ENCODE data around the gene URI1. TPM values are rescaled to one million over a fixed set of nuclear protein-coding genes. Genes with fewer than 3 reads are reported as not detected.
"Not testable (repeated sequence)": the region's sequence is repeated elsewhere in the genome, so short reads cannot be mapped to it uniquely, and the experiment has no call there.

Gene URI1
- total RNA-seq, 1 donor, result 86.1 TPM

DNA sequence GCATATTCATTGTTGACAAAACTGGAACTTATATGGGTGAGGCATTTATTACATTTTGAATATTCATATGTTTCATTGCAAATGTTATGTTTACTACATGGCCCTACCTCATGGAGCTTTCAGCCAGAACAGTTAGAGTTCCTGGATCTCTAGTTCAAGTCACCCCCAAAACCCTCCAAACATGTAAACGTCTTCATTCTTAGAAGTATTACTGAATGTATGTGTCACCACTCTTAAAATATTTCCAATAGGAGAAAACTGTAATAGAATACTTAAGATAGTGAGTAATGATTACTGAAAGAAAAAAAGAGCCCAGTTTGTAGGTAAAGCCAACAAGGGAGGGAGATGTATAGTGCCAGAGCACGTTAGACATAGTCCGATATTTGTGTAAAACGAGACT lies 23.5 kb downstream of the URI1 start:
- H3K4me2 ChIP-seq (ENCODE audit: insufficient read depth, low read length), result peak overlapping the region; percentile 51
- H3K4me3 ChIP-seq (ENCODE audit: insufficient read depth, low read length), result peak overlapping the region; percentile 24
- peaks cover 31% of the 10 kb centered on the region for H4K20me1 ChIP-seq (ENCODE audit: insufficient read depth, low read length)
- H3K9me3 ChIP-seq (ENCODE audit: low read depth, low read length), result no peaks in the 10 kb centered on the region
- peaks cover 79% of the 10 kb centered on the region for H3K79me2 ChIP-seq (ENCODE audit: insufficient read depth, low read length)
- no peaks in the 10 kb centered on the region for H3K36me3 ChIP-seq (ENCODE audit: insufficient read depth, low read length)
- H3K27me3 ChIP-seq (ENCODE audit: insufficient read depth, low read length), result no peaks in the 10 kb centered on the region
- peaks cover 47% of the 10 kb centered on the region for H3K4me1 ChIP-seq (ENCODE audit: insufficient read depth, low read length)
- DNase-seq (ENCODE audit: insufficient read length, low spot score, missing footprints), result no peak
- H3K27ac ChIP-seq (ENCODE audit: low read depth, low read length), result peak overlapping the region; percentile 36
- no peak for TF ChIP-seq CTCF (IDR thresholded peaks at IDR 0.05; ENCODE audit: extremely low read depth, low read depth, low read length)
- H2AFZ ChIP-seq (ENCODE audit: low read length), result no peak overlapping the region

DNA sequence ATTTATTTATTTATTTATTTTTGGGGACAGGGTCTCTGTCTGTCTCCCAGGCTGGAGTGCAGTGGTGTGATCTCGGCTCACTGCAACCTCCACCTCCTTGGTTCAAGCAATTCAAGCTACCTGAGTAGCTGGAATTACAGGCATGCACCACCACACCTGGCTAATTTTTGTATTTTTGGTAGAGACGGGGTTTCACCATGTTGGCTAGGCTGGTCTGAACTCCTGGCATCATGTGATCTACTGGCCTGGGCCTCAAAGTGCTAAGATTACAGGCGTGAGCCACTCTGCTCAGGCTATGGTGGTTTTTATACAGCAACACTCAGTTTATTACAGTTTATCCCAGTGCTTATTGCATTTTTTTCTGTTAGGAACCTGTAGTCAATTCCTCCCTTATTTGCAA lies 24.1 kb downstream of the URI1 start:
- H3K4me3 ChIP-seq (ENCODE audit: insufficient read depth, low read length); DNase-seq (ENCODE audit: insufficient read length, low spot score, missing footprints); H3K9me3 ChIP-seq (ENCODE audit: low read depth, low read length); H3K27me3 ChIP-seq (ENCODE audit: insufficient read depth, low read length); H3K36me3 ChIP-seq (ENCODE audit: insufficient read depth, low read length); H2AFZ ChIP-seq (ENCODE audit: low read length): not testable (repeated sequence)
- Histone ChIP-seq H3K4me1 (ENCODE audit: insufficient read depth, low read length) (peaks cover 51% of the 10 kb centered on the region), H3K27ac (ENCODE audit: low read depth, low read length) (peak overlapping the region; percentile 36), H3K79me2 (ENCODE audit: insufficient read depth, low read length) (peaks cover 80% of the 10 kb centered on the region), H4K20me1 (ENCODE audit: insufficient read depth, low read length) (peaks cover 29% of the 10 kb centered on the region), H3K4me2 (ENCODE audit: insufficient read depth, low read length) (peak overlapping the region; percentile 51)

DNA sequence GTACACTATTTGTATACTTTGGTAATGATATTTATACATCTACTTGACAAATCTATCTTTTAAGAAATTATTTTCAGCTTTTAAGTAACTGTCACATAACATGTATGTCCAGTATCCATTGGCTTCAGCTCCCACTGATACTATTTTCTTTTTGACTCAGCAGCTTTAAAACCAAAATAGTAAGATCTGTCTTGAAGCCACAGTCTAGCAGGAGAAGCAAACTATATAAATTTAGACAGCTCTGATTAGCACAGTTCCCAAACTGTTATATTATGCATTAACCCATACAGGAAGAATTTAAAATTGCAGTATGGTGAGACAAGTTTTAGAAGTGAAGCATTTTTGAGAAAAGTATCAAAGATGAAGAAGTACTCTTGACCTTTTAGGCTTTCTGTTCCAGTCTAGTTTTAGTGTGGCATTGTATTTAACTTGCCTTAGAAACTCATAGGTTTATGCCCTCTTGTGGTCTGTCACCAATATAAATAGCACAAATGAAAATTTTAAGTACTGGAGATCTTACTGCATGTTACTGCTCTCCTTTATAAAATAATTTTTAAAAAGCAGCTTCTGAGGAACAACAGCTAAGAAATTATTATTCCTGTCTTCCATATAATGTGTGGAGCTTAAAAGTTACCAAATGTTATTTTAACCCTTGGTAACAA lies 24.7 kb downstream of the URI1 start:
- H2AFZ ChIP-seq (ENCODE audit: low read length), result no peak overlapping the region
- H3K79me2 ChIP-seq (ENCODE audit: insufficient read depth, low read length), result peaks cover 81% of the 10 kb centered on the region
- no peak for DNase-seq (ENCODE audit: insufficient read length, low spot score, missing footprints)
- peaks cover 51% of the 10 kb centered on the region for H3K4me1 ChIP-seq (ENCODE audit: insufficient read depth, low read length)
- no peaks in the 10 kb centered on the region for H3K9me3 ChIP-seq (ENCODE audit: low read depth, low read length)
- peak overlapping the region; percentile 36 for H3K27ac ChIP-seq (ENCODE audit: low read depth, low read length)
- TF ChIP-seq CTCF (IDR thresholded peaks at IDR 0.05; ENCODE audit: extremely low read depth, low read depth, low read length), result peak; percentile 44
- peaks cover 29% of the 10 kb centered on the region for H4K20me1 ChIP-seq (ENCODE audit: insufficient read depth, low read length)
- peak overlapping the region; percentile 51 for H3K4me2 ChIP-seq (ENCODE audit: insufficient read depth, low read length)
- H3K4me3 ChIP-seq (ENCODE audit: insufficient read depth, low read length), result no peak overlapping the region
- no peaks in the 10 kb centered on the region for H3K27me3 ChIP-seq (ENCODE audit: insufficient read depth, low read length)
- H3K36me3 ChIP-seq (ENCODE audit: insufficient read depth, low read length), result no peaks in the 10 kb centered on the region

- no peak for DNase-seq (ENCODE audit: insufficient read length, low spot score, missing footprints)
- Histone ChIP-seq H3K9me3 (ENCODE audit: low read depth, low read length) (no peaks in the 10 kb centered on the region), H2AFZ (ENCODE audit: low read length) (no peak overlapping the region), H3K27ac (ENCODE audit: low read depth, low read length) (peak overlapping the region; percentile 9), H3K4me1 (ENCODE audit: insufficient read depth, low read length) (peaks cover 51% of the 10 kb centered on the region), H3K36me3 (ENCODE audit: insufficient read depth, low read length) (no peaks in the 10 kb centered on the region), H3K27me3 (ENCODE audit: insufficient read depth, low read length) (no peaks in the 10 kb centered on the region), H3K4me2 (ENCODE audit: insufficient read depth, low read length) (peak overlapping the region; percentile 51), H3K4me3 (ENCODE audit: insufficient read depth, low read length) (no peak overlapping the region), H3K79me2 (ENCODE audit: insufficient read depth, low read length) (peaks cover 81% of the 10 kb centered on the region), H4K20me1 (ENCODE audit: insufficient read depth, low read length) (peaks cover 36% of the 10 kb centered on the region)
- TF ChIP-seq CTCF (IDR thresholded peaks at IDR 0.05; ENCODE audit: extremely low read depth, low read depth, low read length), result no peak
Observed at GRCh38 chr19:29967623-29968022, 25.6 kb downstream of the URI1 start.
